HepG2 (cell line): Measurements from ENCODE around the gene GLIS2. TPM values are rescaled to one million over a fixed set of nuclear protein-coding genes. Genes with fewer than 3 reads are reported as not detected.
A peak's percentile ranks its signal among the peaks of the same experiment; 100 is the strongest.

Source experiments
- ATF7 ChIP-seq, 2 experiments: fragments of 450-650 bp in 1 of 2; sonication (generic) in 1 of 2; formaldehyde crosslinking in 1 of 2; IDR thresholded peaks; 2 replicates each; pipeline versions ENCODE4 v1.4.0 to v1.6.1; 2016 to 2020; ENCODE audit warnings: antibody characterized with exemption in 1 of 2, mild to moderate bottlenecking in 1 of 2, missing genetic modification reagents in 1 of 2
- HDAC2 ChIP-seq: sonication (generic); formaldehyde crosslinking; IDR thresholded peaks from 2 replicates; pipeline ENCODE4 v1.4.0; 2020; ENCODE audit warnings: missing genetic modification reagents
- HMG20A ChIP-seq: IDR thresholded peaks from 2 replicates; pipeline ENCODE4 v1.6.1; 2016; ENCODE audit warnings: borderline replicate concordance
- KDM5A ChIP-seq: fragments of 200-600 bp; sonication (generic); IDR thresholded peaks from 2 replicates; pipeline ENCODE4 v1.7.0; 2018; ENCODE audit warnings: antibody characterized with exemption, mild to moderate bottlenecking, low read length, borderline replicate concordance
- NCOR1 ChIP-seq: fragments of 200-600 bp; sonication (generic); IDR thresholded peaks from 2 replicates; pipeline ENCODE4 v1.7.0; 2017; ENCODE audit warnings: antibody characterized with exemption, low read length, borderline replicate concordance
- PLRG1 ChIP-seq: fragments of 450-650 bp; conservative IDR thresholded peaks from 2 replicates; pipeline ENCODE4 v1.6.1; 2016
- SCMH1 ChIP-seq: sonication (generic); formaldehyde crosslinking; IDR thresholded peaks from 2 replicates; pipeline ENCODE4 v1.9.0; 2021; ENCODE audit warnings: missing genetic modification reagents, mild to moderate bottlenecking, borderline replicate concordance
- SNAI1 ChIP-seq: sonication (generic); formaldehyde crosslinking; IDR thresholded peaks from 2 replicates; pipeline ENCODE4 v1.5.0; 2020; ENCODE audit warnings: mild to moderate bottlenecking, missing genetic modification reagents, borderline replicate concordance
- ZMYM4 ChIP-seq: sonication (generic); formaldehyde crosslinking; IDR thresholded peaks from 2 replicates; pipeline ENCODE4 v1.8.1; 2023; ENCODE audit warnings: mild to moderate bottlenecking, missing genetic modification reagents
- ZNF292 ChIP-seq: sonication (generic); formaldehyde crosslinking; IDR thresholded peaks from 2 replicates; pipeline ENCODE4 v1.8.1; 2022; ENCODE audit warnings: mild to moderate bottlenecking, low read depth, missing genetic modification reagents, borderline replicate concordance
- ZNF550 ChIP-seq: sonication (generic); formaldehyde crosslinking; IDR thresholded peaks from 2 replicates; pipeline ENCODE4 v1.4.0; 2020; ENCODE audit warnings: mild to moderate bottlenecking, missing genetic modification reagents, borderline replicate concordance
- ZNF781 ChIP-seq: sonication (generic); formaldehyde crosslinking; IDR thresholded peaks from 2 replicates; pipeline ENCODE4 v1.5.1; 2020; ENCODE audit warnings: borderline replicate concordance, mild to moderate bottlenecking, missing genetic modification reagents; ENCODE audit errors: not compliant biosample characterization
- ZNF878 ChIP-seq: sonication (generic); formaldehyde crosslinking; IDR thresholded peaks from 2 replicates; pipeline ENCODE4 v1.8.1; 2023; ENCODE audit warnings: mild to moderate bottlenecking, missing genetic modification reagents, moderate library complexity
- ZSCAN21 ChIP-seq: sonication (generic); formaldehyde crosslinking; IDR thresholded peaks from 2 replicates; pipeline ENCODE4 v1.8.0; 2022; ENCODE audit warnings: mild to moderate bottlenecking, missing genetic modification reagents, moderate library complexity, borderline replicate concordance
- polyA plus RNA-seq, 8 experiments: library from polyadenylated mRNA; depleted of rRNA in 3 of 8; stranded (reverse) in 7 of 8; unstranded in 1 of 8; fragments of >200 nt; fragmentation: Illumina TruSeq in 4 of 8; extraction: Trizol in 4 of 8; gene quantifications; 2 replicates each; pipeline versions ENCODE4 v1.2.1 to v1.2.3, GENCODE V29; 2011 to 2016; ENCODE audit warnings: low read depth in 4 of 8, missing spikeins in 1 of 8, mixed read lengths in 1 of 8; ENCODE audit not compliant: insufficient read depth in 1 of 8
- total RNA-seq, 5 experiments: library from RNA; depleted of rRNA; stranded (reverse); fragments of >200 nt; fragmentation: Illumina TruSeq; extraction: Trizol; gene quantifications; 2 replicates each; pipeline ENCODE4 v1.2.3, GENCODE V29; 2016; ENCODE audit warnings: low read depth in 1 of 5
- TF ChIP-seq, protein P1 (sequence below): sonication (generic); formaldehyde crosslinking; IDR thresholded peaks from 2 replicates; pipeline ENCODE4 v1.5.0; 2020; ENCODE audit warnings: mild to moderate bottlenecking, missing genetic modification reagents, borderline replicate concordance
- TF ChIP-seq, protein P2 (sequence below): sonication (generic); formaldehyde crosslinking; IDR thresholded peaks from 2 replicates; pipeline ENCODE4 v1.4.0; 2020; ENCODE audit warnings: mild to moderate bottlenecking, missing genetic modification reagents
- TF ChIP-seq, protein P3 (sequence below): IDR thresholded peaks from 2 replicates; pipeline ENCODE4 v1.6.1; 2016; ENCODE audit warnings: missing compliant biosample characterization, missing genetic modification reagents, borderline replicate concordance
- TF ChIP-seq, protein P4 (sequence below): sonication (generic); formaldehyde crosslinking; IDR thresholded peaks from 2 replicates; pipeline ENCODE4 v1.4.0; 2020; ENCODE audit warnings: mild to moderate bottlenecking, missing genetic modification reagents

The GLIS2 gene
- total and polyA plus RNA-seq, 2 of the 13 experiments (the other 11 are each of a cell fraction or from before 2014, with no cell fraction given): 0.28 to 0.29 TPM

DNA sequence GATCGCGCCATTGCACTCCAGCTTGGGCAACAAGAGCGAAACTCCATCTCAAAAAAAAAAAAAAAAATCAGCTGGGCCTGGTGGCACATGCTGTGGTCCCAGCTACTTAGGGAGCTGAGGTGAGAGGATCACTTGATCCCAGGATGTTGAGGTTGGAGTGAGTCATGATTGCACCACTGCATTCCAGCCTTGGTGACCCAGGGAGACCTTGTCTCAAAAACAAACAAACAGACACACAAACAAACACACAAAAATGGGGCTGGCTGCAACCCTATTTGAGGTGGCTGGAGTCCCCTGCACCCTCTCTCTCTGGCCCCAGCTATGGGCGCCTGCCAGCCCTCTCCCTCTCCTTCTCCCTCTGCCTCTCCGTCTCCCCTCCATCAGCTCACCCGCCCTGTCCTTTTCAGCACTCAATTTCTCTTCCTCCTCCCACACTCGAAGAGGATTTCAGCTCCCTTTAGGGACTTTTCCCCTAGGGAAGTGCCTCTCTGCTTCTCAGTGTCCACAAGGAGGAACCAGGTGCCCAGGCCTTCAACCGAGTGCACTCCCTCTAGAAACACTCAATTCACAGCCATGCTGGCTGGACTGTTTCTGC lies 25.5 kb upstream of the GLIS2 start (continued):
- TF ChIP-seq HDAC2 (CRISPR knock-in tag) (peak; percentile 66; the same call in 1 of the 2 replicates), SNAI1 (CRISPR knock-in tag) (no peak), SCMH1 (CRISPR knock-in tag) (no peak), ZNF550 (CRISPR knock-in tag) (no peak), ZNF878 (CRISPR knock-in tag) (peak; percentile 49; the same call in 1 of the 2 replicates), ZNF292 (CRISPR knock-in tag) (no peak), ATF7 (IDR thresholded peaks at IDR 0.05) (peak; percentile 63; the same call in 1 of the 2 replicates), ATF7 (CRISPR knock-in tag; IDR thresholded peaks at IDR 0.05) (no peak), PLRG1 (no peak), KDM5A (no peak), ZSCAN21 (CRISPR knock-in tag) (no peak), HMG20A (peak; percentile 86), ZMYM4 (no peak), ZNF781 (CRISPR knock-in tag) (no peak), NCOR1 (no peak)
- TF ChIP-seq, protein P1, sequence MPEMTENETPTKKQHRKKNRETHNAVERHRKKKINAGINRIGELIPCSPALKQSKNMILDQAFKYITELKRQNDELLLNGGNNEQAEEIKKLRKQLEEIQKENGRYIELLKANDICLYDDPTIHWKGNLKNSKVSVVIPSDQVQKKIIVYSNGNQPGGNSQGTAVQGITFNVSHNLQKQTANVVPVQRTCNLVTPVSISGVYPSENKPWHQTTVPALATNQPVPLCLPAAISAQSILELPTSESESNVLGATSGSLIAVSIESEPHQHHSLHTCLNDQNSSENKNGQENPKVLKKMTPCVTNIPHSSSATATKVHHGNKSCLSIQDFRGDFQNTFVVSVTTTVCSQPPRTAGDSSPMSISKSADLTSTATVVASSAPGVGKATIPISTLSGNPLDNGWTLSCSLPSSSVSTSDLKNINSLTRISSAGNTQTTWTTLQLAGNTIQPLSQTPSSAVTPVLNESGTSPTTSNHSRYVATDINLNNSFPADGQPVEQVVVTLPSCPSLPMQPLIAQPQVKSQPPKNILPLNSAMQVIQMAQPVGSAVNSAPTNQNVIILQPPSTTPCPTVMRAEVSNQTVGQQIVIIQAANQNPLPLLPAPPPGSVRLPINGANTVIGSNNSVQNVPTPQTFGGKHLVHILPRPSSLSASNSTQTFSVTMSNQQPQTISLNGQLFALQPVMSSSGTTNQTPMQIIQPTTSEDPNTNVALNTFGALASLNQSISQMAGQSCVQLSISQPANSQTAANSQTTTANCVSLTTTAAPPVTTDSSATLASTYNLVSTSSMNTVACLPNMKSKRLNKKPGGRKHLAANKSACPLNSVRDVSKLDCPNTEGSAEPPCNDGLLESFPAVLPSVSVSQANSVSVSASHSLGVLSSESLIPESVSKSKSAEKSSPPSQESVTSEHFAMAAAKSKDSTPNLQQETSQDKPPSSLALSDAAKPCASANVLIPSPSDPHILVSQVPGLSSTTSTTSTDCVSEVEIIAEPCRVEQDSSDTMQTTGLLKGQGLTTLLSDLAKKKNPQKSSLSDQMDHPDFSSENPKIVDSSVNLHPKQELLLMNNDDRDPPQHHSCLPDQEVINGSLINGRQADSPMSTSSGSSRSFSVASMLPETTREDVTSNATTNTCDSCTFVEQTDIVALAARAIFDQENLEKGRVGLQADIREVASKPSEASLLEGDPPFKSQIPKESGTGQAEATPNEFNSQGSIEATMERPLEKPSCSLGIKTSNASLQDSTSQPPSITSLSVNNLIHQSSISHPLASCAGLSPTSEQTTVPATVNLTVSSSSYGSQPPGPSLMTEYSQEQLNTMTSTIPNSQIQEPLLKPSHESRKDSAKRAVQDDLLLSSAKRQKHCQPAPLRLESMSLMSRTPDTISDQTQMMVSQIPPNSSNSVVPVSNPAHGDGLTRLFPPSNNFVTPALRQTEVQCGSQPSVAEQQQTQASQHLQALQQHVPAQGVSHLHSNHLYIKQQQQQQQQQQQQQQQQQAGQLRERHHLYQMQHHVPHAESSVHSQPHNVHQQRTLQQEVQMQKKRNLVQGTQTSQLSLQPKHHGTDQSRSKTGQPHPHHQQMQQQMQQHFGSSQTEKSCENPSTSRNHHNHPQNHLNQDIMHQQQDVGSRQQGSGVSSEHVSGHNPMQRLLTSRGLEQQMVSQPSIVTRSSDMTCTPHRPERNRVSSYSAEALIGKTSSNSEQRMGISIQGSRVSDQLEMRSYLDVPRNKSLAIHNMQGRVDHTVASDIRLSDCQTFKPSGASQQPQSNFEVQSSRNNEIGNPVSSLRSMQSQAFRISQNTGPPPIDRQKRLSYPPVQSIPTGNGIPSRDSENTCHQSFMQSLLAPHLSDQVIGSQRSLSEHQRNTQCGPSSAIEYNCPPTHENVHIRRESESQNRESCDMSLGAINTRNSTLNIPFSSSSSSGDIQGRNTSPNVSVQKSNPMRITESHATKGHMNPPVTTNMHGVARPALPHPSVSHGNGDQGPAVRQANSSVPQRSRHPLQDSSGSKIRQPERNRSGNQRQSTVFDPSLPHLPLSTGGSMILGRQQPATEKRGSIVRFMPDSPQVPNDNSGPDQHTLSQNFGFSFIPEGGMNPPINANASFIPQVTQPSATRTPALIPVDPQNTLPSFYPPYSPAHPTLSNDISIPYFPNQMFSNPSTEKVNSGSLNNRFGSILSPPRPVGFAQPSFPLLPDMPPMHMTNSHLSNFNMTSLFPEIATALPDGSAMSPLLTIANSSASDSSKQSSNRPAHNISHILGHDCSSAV (CRISPR knock-in tag): no peak
- TF ChIP-seq, protein P2, sequence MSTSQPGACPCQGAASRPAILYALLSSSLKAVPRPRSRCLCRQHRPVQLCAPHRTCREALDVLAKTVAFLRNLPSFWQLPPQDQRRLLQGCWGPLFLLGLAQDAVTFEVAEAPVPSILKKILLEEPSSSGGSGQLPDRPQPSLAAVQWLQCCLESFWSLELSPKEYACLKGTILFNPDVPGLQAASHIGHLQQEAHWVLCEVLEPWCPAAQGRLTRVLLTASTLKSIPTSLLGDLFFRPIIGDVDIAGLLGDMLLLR (CRISPR knock-in tag): no peak
- TF ChIP-seq, protein P3, sequence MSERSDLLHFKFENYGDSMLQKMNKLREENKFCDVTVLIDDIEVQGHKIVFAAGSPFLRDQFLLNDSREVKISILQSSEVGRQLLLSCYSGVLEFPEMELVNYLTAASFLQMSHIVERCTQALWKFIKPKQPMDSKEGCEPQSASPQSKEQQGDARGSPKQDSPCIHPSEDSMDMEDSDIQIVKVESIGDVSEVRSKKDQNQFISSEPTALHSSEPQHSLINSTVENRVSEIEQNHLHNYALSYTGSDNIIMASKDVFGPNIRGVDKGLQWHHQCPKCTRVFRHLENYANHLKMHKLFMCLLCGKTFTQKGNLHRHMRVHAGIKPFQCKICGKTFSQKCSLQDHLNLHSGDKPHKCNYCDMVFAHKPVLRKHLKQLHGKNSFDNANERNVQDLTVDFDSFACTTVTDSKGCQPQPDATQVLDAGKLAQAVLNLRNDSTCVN (CRISPR knock-in tag): no peak
- TF ChIP-seq, protein P4, sequence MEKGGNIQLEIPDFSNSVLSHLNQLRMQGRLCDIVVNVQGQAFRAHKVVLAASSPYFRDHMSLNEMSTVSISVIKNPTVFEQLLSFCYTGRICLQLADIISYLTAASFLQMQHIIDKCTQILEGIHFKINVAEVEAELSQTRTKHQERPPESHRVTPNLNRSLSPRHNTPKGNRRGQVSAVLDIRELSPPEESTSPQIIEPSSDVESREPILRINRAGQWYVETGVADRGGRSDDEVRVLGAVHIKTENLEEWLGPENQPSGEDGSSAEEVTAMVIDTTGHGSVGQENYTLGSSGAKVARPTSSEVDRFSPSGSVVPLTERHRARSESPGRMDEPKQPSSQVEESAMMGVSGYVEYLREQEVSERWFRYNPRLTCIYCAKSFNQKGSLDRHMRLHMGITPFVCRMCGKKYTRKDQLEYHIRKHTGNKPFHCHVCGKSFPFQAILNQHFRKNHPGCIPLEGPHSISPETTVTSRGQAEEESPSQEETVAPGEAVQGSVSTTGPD (CRISPR knock-in tag): no peak
